Neutrophil (primary cell): ENCODE results near the gene MACROD1.
A peak's percentile ranks its signal among the peaks of the same experiment; 100 is the strongest.

Experiments used
- H3K27ac ChIP-seq: fragments of 200-600 bp; sonication (generic); 2 replicates; pipeline ENCODE4 v1.5.1; 2016; ENCODE audit warnings: mild to moderate bottlenecking, moderate library complexity
- H3K27me3 ChIP-seq: fragments of 200-600 bp; sonication (generic); 2 replicates; pipeline ENCODE4 v1.6.0; 2016; ENCODE audit warnings: mild to moderate bottlenecking
- H3K36me3 ChIP-seq: fragments of 200-600 bp; sonication (generic); 2 replicates; pipeline ENCODE4 v1.5.1; 2017
- H3K4me1 ChIP-seq, 2 experiments: fragments of 200-600 bp in 1 of 2; sonication (generic) in 1 of 2; 1 replicate in 1 of 2; 2 replicates in 1 of 2; pipeline versions ENCODE4 v1.5.1 to v1.6.1; 2013 to 2016; ENCODE audit warnings: low read depth in 1 of 2, low read length in 1 of 2, mild to moderate bottlenecking in 1 of 2, moderate library complexity in 1 of 2; ENCODE audit not compliant: control insufficient read depth in 1 of 2, insufficient read depth in 1 of 2
- H3K4me3 ChIP-seq, 2 experiments: fragments of 200-600 bp in 1 of 2; sonication (generic) in 1 of 2; 1 replicate in 1 of 2; 2 replicates in 1 of 2; pipeline ENCODE4 v1.5.1; 2013 to 2016; ENCODE audit warnings: low read depth in 1 of 2, low read length in 1 of 2, mild to moderate bottlenecking in 1 of 2, moderate library complexity in 1 of 2
- H3K9me3 ChIP-seq: fragments of 200-600 bp; sonication (generic); 2 replicates; pipeline ENCODE4 v1.5.1; 2016
- CTCF ChIP-seq: fragments of 200-600 bp; sonication (generic); IDR thresholded peaks from 2 replicates; pipeline ENCODE4 v1.5.1; 2016; ENCODE audit warnings: antibody characterized with exemption

MACROD1 gene

GRCh38 chr11:64034411-64034811, 131.5 kb downstream of the MACROD1 start:
- H3K9me3 ChIP-seq = no peaks in the 10 kb centered on the region
- no peaks in the 10 kb centered on the region for H3K36me3 ChIP-seq
- TF ChIP-seq CTCF = no peak
- no peak overlapping the region for H3K27ac ChIP-seq
- H3K4me1 ChIP-seq = no peaks in the 10 kb centered on the region
- peaks cover 74% of the 10 kb centered on the region for H3K27me3 ChIP-seq
- no peak overlapping the region for H3K4me3 ChIP-seq

GRCh38 chr11:64032050-64032449, 133.9 kb downstream of the MACROD1 start:
- Histone ChIP-seq H3K27me3 (peaks cover 53% of the 10 kb centered on the region), H3K4me1 (peaks cover 10 to 15% of the 10 kb centered on the region in 2 experiments), H3K27ac (no peak overlapping the region), H3K36me3 (no peaks in the 10 kb centered on the region), H3K9me3 (no peaks in the 10 kb centered on the region), H3K4me3 (no peak overlapping the region)
- TF ChIP-seq CTCF = no peak

- Histone ChIP-seq H3K27me3 (peaks cover 42% of the 10 kb centered on the region), H3K27ac (no peak overlapping the region), H3K4me1 (peaks cover 10 to 15% of the 10 kb centered on the region in 2 experiments), H3K9me3 (no peaks in the 10 kb centered on the region), H3K36me3 (no peaks in the 10 kb centered on the region), H3K4me3 (no peak overlapping the region)
- TF ChIP-seq CTCF = no peak
Measured at GRCh38 chr11:64031001-64031400, 134.9 kb downstream of the MACROD1 start.

- H3K27ac ChIP-seq = no peak overlapping the region
- H3K4me1 ChIP-seq = peaks cover 10 to 15% of the 10 kb centered on the region in 2 experiments
- no peaks in the 10 kb centered on the region for H3K36me3 ChIP-seq
- TF ChIP-seq CTCF = no peak
- no peak overlapping the region for H3K4me3 ChIP-seq
- peaks cover 32% of the 10 kb centered on the region for H3K27me3 ChIP-seq
- no peaks in the 10 kb centered on the region for H3K9me3 ChIP-seq
Measured at GRCh38 chr11:64029773-64030172, 136.1 kb downstream of the MACROD1 start.

- TF ChIP-seq CTCF = no peak
- H3K9me3 ChIP-seq = no peaks in the 10 kb centered on the region
- no peaks in the 10 kb centered on the region for H3K36me3 ChIP-seq
- no peak overlapping the region for H3K27ac ChIP-seq
- peak overlapping the region in 1 of 2 experiments; percentile 36 for H3K4me3 ChIP-seq
- peaks cover 10 to 15% of the 10 kb centered on the region in 2 experiments for H3K4me1 ChIP-seq
- H3K27me3 ChIP-seq = peaks cover 20% of the 10 kb centered on the region
Measured at GRCh38 chr11:64028398-64029115, 137.4 kb downstream of the MACROD1 start.
